ENCODE results near the gene KATNB1.

KATNB1 gene

DNA sequence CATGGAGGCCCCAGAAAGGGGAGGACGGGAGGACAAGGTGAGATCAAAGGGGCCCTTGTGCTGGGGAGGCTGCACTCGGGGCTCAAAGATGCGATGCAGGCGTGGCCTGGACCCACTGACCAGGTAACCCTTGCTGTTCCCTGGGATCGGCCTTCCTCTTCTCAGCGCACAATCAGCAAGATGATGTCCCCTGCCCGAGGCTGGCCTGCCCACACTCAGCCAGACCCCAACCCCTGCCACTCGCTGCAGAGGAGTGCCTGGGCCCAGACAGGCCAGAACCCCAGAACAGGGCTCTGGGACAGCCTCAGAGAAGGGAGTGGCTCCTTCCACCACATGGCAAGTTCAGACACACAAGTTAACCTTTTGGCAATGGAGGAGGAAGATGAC, 51.9 kb downstream of the KATNB1 start:
- no peaks in the 10 kb centered on the region for H4K20me1 ChIP-seq (ENCODE audit: insufficient read depth, low read length)
- H3K79me2 ChIP-seq (ENCODE audit: low read length), result no peaks in the 10 kb centered on the region
- TF ChIP-seq EZH2phosphoT487 (IDR thresholded peaks at IDR 0.05; ENCODE audit: low read length) (no peak), CTCF (IDR thresholded peaks at IDR 0.05; ENCODE audit: low read length) (no peak), EZH2 (optimal IDR thresholded peaks at IDR 0.05; ENCODE audit: low read depth, low read length) (no peak)
- H3K9me2 ChIP-seq (replicated peaks; ENCODE audit: insufficient read depth, low read length), result no peaks in the 10 kb centered on the region
- no peak overlapping the region for H3K4me3 ChIP-seq (ENCODE audit: low read length)
- DNase-seq, result no peak
- H2AFZ ChIP-seq (ENCODE audit: low read length), result no peak overlapping the region
- H3K4me2 ChIP-seq (ENCODE audit: low read depth, low read length), result no peak overlapping the region
- H3K4me1 ChIP-seq (ENCODE audit: low read length), result peaks cover 23% of the 10 kb centered on the region
- H3K9ac ChIP-seq (ENCODE audit: low read length), result no peak overlapping the region
- H3K9me3 ChIP-seq (replicated peaks; ENCODE audit: insufficient read depth, low read length), result no peaks in the 10 kb centered on the region
- peaks cover 24% of the 10 kb centered on the region for H3F3A ChIP-seq (ENCODE audit: insufficient read depth, low read length)
- no peaks in the 10 kb centered on the region for H3K36me3 ChIP-seq (replicated peaks; ENCODE audit: insufficient read depth, low read length)
- H3K27ac ChIP-seq (ENCODE audit: low read length), result no peak overlapping the region
- no peaks in the 10 kb centered on the region for H3K27me3 ChIP-seq (replicated peaks; ENCODE audit: insufficient read depth, low read length)

DNA sequence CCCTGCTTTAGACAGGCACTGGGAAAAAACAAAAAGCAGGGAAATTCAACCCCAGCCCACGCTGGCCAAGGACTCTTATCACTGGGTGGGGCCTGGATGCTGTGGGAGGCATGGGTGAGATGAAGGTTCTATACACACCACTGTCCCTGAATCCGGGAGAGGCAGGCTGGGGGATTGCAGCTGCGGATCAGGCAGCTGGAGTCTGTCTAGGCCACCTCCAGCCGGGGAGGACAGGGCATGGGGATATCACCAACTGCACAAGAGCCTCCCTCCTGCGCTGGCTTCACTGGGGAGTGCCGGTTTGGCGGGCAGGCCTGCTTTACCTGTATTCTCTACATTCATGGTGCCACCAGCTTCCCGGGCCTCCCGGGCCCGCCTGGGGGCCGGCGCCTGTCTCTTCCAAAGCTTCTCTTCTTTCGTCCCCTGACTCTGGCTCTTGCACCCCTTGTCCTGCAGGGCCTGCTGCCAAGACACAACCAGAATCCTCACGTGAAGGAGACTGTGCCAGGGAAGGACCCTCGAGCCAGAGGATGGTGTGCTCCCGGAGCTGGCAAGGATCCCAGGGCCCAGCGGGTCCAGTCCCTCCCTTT, 52.8 kb downstream of the KATNB1 start:
- peaks cover 24% of the 10 kb centered on the region for H3F3A ChIP-seq (ENCODE audit: insufficient read depth, low read length)
- H3K9me2 ChIP-seq (replicated peaks; ENCODE audit: insufficient read depth, low read length), result no peaks in the 10 kb centered on the region
- no peaks in the 10 kb centered on the region for H3K27me3 ChIP-seq (replicated peaks; ENCODE audit: insufficient read depth, low read length)
- no peaks in the 10 kb centered on the region for H3K9me3 ChIP-seq (replicated peaks; ENCODE audit: insufficient read depth, low read length)
- H2AFZ ChIP-seq (ENCODE audit: low read length), result no peak overlapping the region
- DNase-seq, result no peak
- no peak for TF ChIP-seq EZH2phosphoT487 (IDR thresholded peaks at IDR 0.05; ENCODE audit: low read length)
- TF ChIP-seq EZH2 (optimal IDR thresholded peaks at IDR 0.05; ENCODE audit: low read depth, low read length), result no peak
- no peak for TF ChIP-seq CTCF (IDR thresholded peaks at IDR 0.05; ENCODE audit: low read length)
- H3K4me3 ChIP-seq (ENCODE audit: low read length), result no peak overlapping the region
- no peaks in the 10 kb centered on the region for H3K36me3 ChIP-seq (replicated peaks; ENCODE audit: insufficient read depth, low read length)
- no peak overlapping the region for H3K4me2 ChIP-seq (ENCODE audit: low read depth, low read length)
- no peak overlapping the region for H3K9ac ChIP-seq (ENCODE audit: low read length)
- no peak overlapping the region for H3K27ac ChIP-seq (ENCODE audit: low read length)
- no peaks in the 10 kb centered on the region for H3K79me2 ChIP-seq (ENCODE audit: low read length)
- H4K20me1 ChIP-seq (ENCODE audit: insufficient read depth, low read length), result no peaks in the 10 kb centered on the region
- peaks cover 24% of the 10 kb centered on the region for H3K4me1 ChIP-seq (ENCODE audit: low read length)

DNA sequence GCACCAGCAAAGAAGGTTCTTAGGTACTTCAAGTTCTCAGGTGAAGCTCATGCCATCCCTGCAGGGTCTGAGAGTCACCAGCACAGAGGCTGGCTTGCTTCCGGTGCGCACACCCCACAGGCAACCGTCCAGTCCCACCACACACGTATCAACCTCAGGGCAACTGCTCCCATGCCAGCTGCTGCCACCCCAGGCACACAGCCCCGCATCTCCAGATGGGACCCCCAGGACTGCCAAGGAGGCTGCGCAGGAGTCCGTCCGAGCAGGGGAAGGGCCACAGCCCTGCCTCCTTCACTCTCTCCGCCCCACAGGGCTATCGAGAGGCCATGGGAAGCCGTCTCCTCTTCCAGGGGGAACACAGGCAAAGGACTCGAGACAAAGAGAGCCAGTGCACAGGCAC, 53.4 kb downstream of the KATNB1 start:
- H3K36me3 ChIP-seq (replicated peaks; ENCODE audit: insufficient read depth, low read length), result no peaks in the 10 kb centered on the region
- TF ChIP-seq CTCF (IDR thresholded peaks at IDR 0.05; ENCODE audit: low read length) (no peak), EZH2 (optimal IDR thresholded peaks at IDR 0.05; ENCODE audit: low read depth, low read length) (no peak), EZH2phosphoT487 (IDR thresholded peaks at IDR 0.05; ENCODE audit: low read length) (no peak)
- no peak overlapping the region for H3K27ac ChIP-seq (ENCODE audit: low read length)

More for the DNA sequence above, 53.4 kb downstream of the KATNB1 start:
- Histone ChIP-seq H4K20me1 (ENCODE audit: insufficient read depth, low read length) (no peaks in the 10 kb centered on the region), H2AFZ (ENCODE audit: low read length) (no peak overlapping the region), H3F3A (ENCODE audit: insufficient read depth, low read length) (peaks cover 24% of the 10 kb centered on the region), H3K4me3 (ENCODE audit: low read length) (no peak overlapping the region), H3K9me2 (replicated peaks; ENCODE audit: insufficient read depth, low read length) (no peaks in the 10 kb centered on the region), H3K9ac (ENCODE audit: low read length) (no peak overlapping the region), H3K27me3 (replicated peaks; ENCODE audit: insufficient read depth, low read length) (no peaks in the 10 kb centered on the region), H3K4me2 (ENCODE audit: low read depth, low read length) (no peak overlapping the region), H3K79me2 (ENCODE audit: low read length) (no peaks in the 10 kb centered on the region), H3K9me3 (replicated peaks; ENCODE audit: insufficient read depth, low read length) (no peaks in the 10 kb centered on the region), H3K4me1 (ENCODE audit: low read length) (peaks cover 24% of the 10 kb centered on the region)
- no peak for DNase-seq

All from MM.1S (cell line).